NT2/D1 (cell line): ENCODE measurements around the gene MYZAP.

ENCODE experiments used
- SUZ12 ChIP-seq: IDR thresholded peaks from 2 replicates; pipeline ENCODE4 v1.6.1; 2011; ENCODE audit not compliant: insufficient read length, insufficient read depth; ENCODE audit errors: extremely low read depth
- ZNF274 ChIP-seq: IDR thresholded peaks from 2 replicates; pipeline ENCODE4 v1.6.1; 2011; ENCODE audit warnings: mild to moderate bottlenecking, low read depth, low read length

GRCh38 chr15:57662091-57662744 lies 70.5 kb downstream of the MYZAP start:
- TF ChIP-seq ZNF274 (no peak), SUZ12 (no peak)
